HepG2 (cell line): ENCODE results near the gene AFG1L. TPM values are rescaled to one million over a fixed set of nuclear protein-coding genes. Genes with fewer than 3 reads are reported as not detected.

Experiments used
- ATAC-seq: fragments of 200-7000 bp; cut with Tn5 transposase; 3 replicates; pipeline ENCODE4 v1.9.1; 2020; ENCODE audit warnings: mild to moderate bottlenecking, moderate library complexity
- BruUV-seq: library from RNA; stranded (reverse); fragments of 400-500 nt; replicated peaks from 2 replicates; lab custom pipeline; 2021; lab: Mats Ljungman, UMichigan
- CTCF ChIA-PET: fragments of 300-600 bp; formaldehyde crosslinking; extraction: SDS; loops from one replicate; lab custom pipeline; 2021; ENCODE audit warnings: low total read pairs, inconsistent platforms, low intra/inter-chr PET ratio; lab: Yijun Ruan, JAX
- POLR2A ChIA-PET: fragments of 350-600 bp; sonication (Branson Sonifier 250); formaldehyde crosslinking; loops from one replicate; lab custom pipeline; 2020; ENCODE audit warnings: antibody characterized with exemption, inconsistent platforms; lab: Yijun Ruan, JAX
- DNase-seq: peaks from one replicate; pipeline ENCODE4 v3.0.0-alpha.2; 2015; ENCODE audit warnings: low spot score
- FAIRE-seq: peaks from 3 replicates; lab custom pipeline; 2011; peaks lifted over from hg19 to GRCh38; lab: Jason Lieb, UNC
- H2AFZ ChIP-seq: one replicate; pipeline ENCODE4 v1.6.1; 2011; ENCODE audit warnings: low read length, inconsistent platforms
- H3K27ac ChIP-seq: fragments of 300-600 bp; 3 replicates; pipeline ENCODE4 v1.8.0; 2011; ENCODE audit warnings: mixed run types, mild to moderate bottlenecking, mixed read lengths, low read length, inconsistent platforms; ENCODE audit not compliant: insufficient read depth; ENCODE audit errors: extremely low read length
- H3K27me3 ChIP-seq, 2 experiments: fragments of 200-600 bp in 1 of 2; 2 replicates in 1 of 2; 3 replicates in 1 of 2; pipeline versions ENCODE4 v1.6.0 to v1.8.0; 2011; ENCODE audit warnings: low read length in 2 of 2, mild to moderate bottlenecking in 2 of 2, moderate library complexity in 2 of 2, inconsistent platforms in 1 of 2; ENCODE audit not compliant: insufficient read depth in 2 of 2, control insufficient read depth in 1 of 2
- H3K36me3 ChIP-seq, 2 experiments: fragments of 200-600 bp in 1 of 2; replicated peaks in 1 of 2; 2 replicates in 1 of 2; 3 replicates in 1 of 2; pipeline versions ENCODE4 v1.5.1 to v1.8.0; 2011; ENCODE audit warnings: low read length in 2 of 2, inconsistent platforms in 1 of 2; ENCODE audit not compliant: insufficient read depth in 2 of 2, control insufficient read depth in 1 of 2
- H3K4me1 ChIP-seq: 2 replicates; pipeline ENCODE4 v1.5.1; 2012; ENCODE audit warnings: low read length, inconsistent platforms; ENCODE audit not compliant: insufficient read depth
- H3K4me2 ChIP-seq: 2 replicates; pipeline ENCODE4 v1.6.0; 2011; ENCODE audit warnings: low read depth, low read length, inconsistent platforms
- H3K4me3 ChIP-seq, 3 experiments: fragments of 200-600 bp in 1 of 3; sonication (generic), shearing (Covaris generic) in 1 of 3; replicated peaks in 1 of 3; 2 replicates each; pipeline ENCODE4 v1.5.1; 2011 to 2016; ENCODE audit warnings: low read length in 3 of 3, inconsistent platforms in 2 of 3, low read depth in 2 of 3, mild to moderate bottlenecking in 2 of 3, control low read depth in 1 of 3, mixed read lengths in 1 of 3; ENCODE audit not compliant: insufficient read depth in 1 of 3
- H3K79me2 ChIP-seq: one replicate; pipeline ENCODE4 v1.6.1; 2011; ENCODE audit warnings: low read length, inconsistent platforms; ENCODE audit not compliant: insufficient read depth
- H3K9ac ChIP-seq: 2 replicates; pipeline ENCODE4 v1.6.0; 2011; ENCODE audit warnings: mild to moderate bottlenecking, low read depth, low read length, inconsistent platforms; ENCODE audit not compliant: insufficient read depth
- H3K9me3 ChIP-seq: 2 replicates; pipeline ENCODE4 v1.5.1; 2012; ENCODE audit warnings: mild to moderate bottlenecking, low read length
- H4K20me1 ChIP-seq: 2 replicates; pipeline ENCODE4 v1.6.0; 2011; ENCODE audit warnings: inconsistent platforms, mild to moderate bottlenecking, low read length, moderate library complexity; ENCODE audit not compliant: insufficient read depth
- ERF ChIP-seq: IDR thresholded peaks from 2 replicates; pipeline ENCODE4 v1.6.1; 2018; ENCODE audit warnings: missing biosample characterization, missing genetic modification reagents
- ESRRA ChIP-seq: sonication (generic); formaldehyde crosslinking; IDR thresholded peaks from 2 replicates; pipeline ENCODE4 v1.5.1; 2020; ENCODE audit warnings: mild to moderate bottlenecking, low read depth, missing genetic modification reagents
- HOXA9 ChIP-seq: sonication (generic); formaldehyde crosslinking; IDR thresholded peaks from 2 replicates; pipeline ENCODE4 v1.8.1; 2022; ENCODE audit warnings: missing genetic modification reagents, mild to moderate bottlenecking, moderate library complexity, borderline replicate concordance
- KLF12 ChIP-seq: sonication (generic); formaldehyde crosslinking; IDR thresholded peaks from 2 replicates; pipeline ENCODE4 v1.4.0; 2020; ENCODE audit warnings: missing genetic modification reagents, borderline replicate concordance
- SOX13 ChIP-seq, 3 experiments: fragments of 450-650 bp in 1 of 3; sonication (generic) in 1 of 3; formaldehyde crosslinking in 1 of 3; IDR thresholded peaks in 2 of 3; conservative IDR thresholded peaks in 1 of 3; 2 replicates each; pipeline versions ENCODE4 v1.5.0 to v1.6.1; 2016 to 2020; ENCODE audit warnings: antibody characterized with exemption in 1 of 3, mild to moderate bottlenecking in 1 of 3, missing compliant biosample characterization in 1 of 3, missing genetic modification reagents in 1 of 3, moderate library complexity in 1 of 3
- TAF15 ChIP-seq: fragments of 200-400 bp; formaldehyde crosslinking; IDR thresholded peaks from one replicate; pipeline ENCODE4 v1.6.1; 2018; ENCODE audit warnings: mild to moderate bottlenecking, low read depth, low read length; ENCODE audit not compliant: poor library complexity, severe bottlenecking
- TBP ChIP-seq: sonication (generic); formaldehyde crosslinking; IDR thresholded peaks from 2 replicates; pipeline ENCODE4 v1.5.0; 2020; ENCODE audit warnings: missing genetic modification reagents
- ZFP82 ChIP-seq: sonication (generic); formaldehyde crosslinking; IDR thresholded peaks from 2 replicates; pipeline ENCODE4 v1.5.1; 2020; ENCODE audit warnings: mild to moderate bottlenecking, missing genetic modification reagents, borderline replicate concordance
- ZNF33B ChIP-seq: sonication (generic); formaldehyde crosslinking; IDR thresholded peaks from 2 replicates; pipeline ENCODE4 v1.5.1; 2020; ENCODE audit warnings: mild to moderate bottlenecking, missing genetic modification reagents
- ZNF496 ChIP-seq: sonication (generic); formaldehyde crosslinking; IDR thresholded peaks from 2 replicates; pipeline ENCODE4 v1.8.1; 2023; ENCODE audit warnings: mild to moderate bottlenecking, moderate library complexity, missing genetic modification reagents; ENCODE audit not compliant: insufficient replicate concordance
- ZNF550 ChIP-seq: sonication (generic); formaldehyde crosslinking; IDR thresholded peaks from 2 replicates; pipeline ENCODE4 v1.4.0; 2020; ENCODE audit warnings: mild to moderate bottlenecking, missing genetic modification reagents, borderline replicate concordance
- ZNF572 ChIP-seq: sonication (generic); formaldehyde crosslinking; IDR thresholded peaks from 2 replicates; pipeline ENCODE4 v1.5.1; 2020; ENCODE audit warnings: mild to moderate bottlenecking, missing genetic modification reagents
- ZNF775 ChIP-seq: sonication (generic); formaldehyde crosslinking; IDR thresholded peaks from 2 replicates; pipeline ENCODE4 v1.4.0; 2020; ENCODE audit warnings: missing genetic modification reagents, mild to moderate bottlenecking, moderate library complexity, borderline replicate concordance
- ZNF878 ChIP-seq: sonication (generic); formaldehyde crosslinking; IDR thresholded peaks from 2 replicates; pipeline ENCODE4 v1.8.1; 2023; ENCODE audit warnings: mild to moderate bottlenecking, missing genetic modification reagents, moderate library complexity
- WGBS: methylation state at CpG from one replicate; pipeline ENCODE4 v1.1.6; 2017; ENCODE audit warnings: low lambda C conversion rate; 5-methylcytosine and 5-hydroxymethylcytosine counted together
- in situ Hi-C: cut with HindIII; loops from 2 replicates; pipeline ENCODE4 v1.10.0; 2017; ENCODE audit warnings: low pct_unique_long_range_greater_than_20kb; ENCODE audit not compliant: extremely low pct_ligation_motif_present
- intact Hi-C: fragments of 100-400 bp; cut with micrococcal nuclease; formaldehyde crosslinking; loops from one replicate; pipeline ENCODE4 v1.10.0; 2022; ENCODE audit not compliant: unreplicated experiment
- polyA plus RNA-seq, 8 experiments: library from polyadenylated mRNA; depleted of rRNA in 3 of 8; stranded (reverse) in 7 of 8; unstranded in 1 of 8; fragments of >200 nt; fragmentation: Illumina TruSeq in 4 of 8; extraction: Trizol in 4 of 8; gene quantifications; 2 replicates each; pipeline versions ENCODE4 v1.2.1 to v1.2.3, GENCODE V29; 2011 to 2016; ENCODE audit warnings: low read depth in 4 of 8, missing spikeins in 1 of 8, mixed read lengths in 1 of 8; ENCODE audit not compliant: insufficient read depth in 1 of 8
- total RNA-seq, 5 experiments: library from RNA; depleted of rRNA; stranded (reverse); fragments of >200 nt; fragmentation: Illumina TruSeq; extraction: Trizol; gene quantifications; 2 replicates each; pipeline ENCODE4 v1.2.3, GENCODE V29; 2016; ENCODE audit warnings: low read depth in 1 of 5
- TF ChIP-seq, protein P1 (sequence below): sonication (generic); formaldehyde crosslinking; IDR thresholded peaks from 2 replicates; pipeline ENCODE4 v1.4.0; 2020; ENCODE audit warnings: low read depth, mild to moderate bottlenecking, missing genetic modification reagents
- TF ChIP-seq, protein P2 (sequence below): sonication (generic); formaldehyde crosslinking; IDR thresholded peaks from 2 replicates; pipeline ENCODE4 v1.5.0; 2020; ENCODE audit warnings: mild to moderate bottlenecking, missing genetic modification reagents

Gene AFG1L
- total and polyA plus RNA-seq, 2 of the 13 experiments (the other 11 are each of a cell fraction or from before 2014, with no cell fraction given) = 3.1 to 14.0 TPM

DNA sequence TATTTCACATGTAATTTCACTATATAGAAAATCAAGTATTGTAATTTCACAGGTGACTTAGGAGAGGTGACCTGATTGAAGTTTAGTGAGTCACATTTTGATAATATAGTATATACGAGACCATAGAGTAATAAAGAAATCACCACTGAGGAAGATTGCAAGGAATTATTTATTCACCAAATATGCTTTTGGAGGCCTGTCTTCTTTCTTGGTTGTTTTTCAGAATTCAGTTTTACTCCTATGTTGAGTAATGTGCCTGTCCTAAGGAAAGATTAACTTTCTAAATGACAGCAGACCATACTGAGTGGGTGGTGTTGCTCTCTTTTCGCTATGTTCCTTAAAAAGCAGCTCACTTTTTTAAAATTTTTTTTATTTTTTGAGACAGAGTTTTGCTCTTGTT lies 178.3 kb downstream of the AFG1L start:
- Histone ChIP-seq H3K4me1 (no peaks in the 10 kb centered on the region), H3K4me3 (no peak overlapping the region), H3K9ac (no peak overlapping the region), H3K9me3 (no peaks in the 10 kb centered on the region), H3K27ac (no peak overlapping the region), H3K36me3 (0 out of 5 replicates have a peak, but pooled peaks cover 0 to 1% of the 10 kb centered on the region in 2 experiments), H3K4me2 (no peak overlapping the region), H3K27me3 (no peaks in the 10 kb centered on the region), H2AFZ (no peak overlapping the region), H3K79me2 (no peaks in the 10 kb centered on the region), H4K20me1 (no peaks in the 10 kb centered on the region)
- ATAC-seq (no peak), DNase-seq (no peak), FAIRE-seq (no peak)
- ChIA-PET POLR2A (no interaction called here), CTCF (no interaction called here)
- TF ChIP-seq ZNF33B = no peak
- TF ChIP-seq ZNF878 (CRISPR knock-in tag) = no peak
- no peak for TF ChIP-seq ESRRA (CRISPR knock-in tag)
- no TSS peak for BruUV-seq
- intact Hi-C loops (no loop called here), in situ Hi-C loops (no loop called here)
- WGBS = 95% methylated on average over 2 of the region's 2 CpGs

- Histone ChIP-seq H3K36me3 (0 out of 5 replicates have a peak, but pooled peaks cover 0 to 1% of the 10 kb centered on the region in 2 experiments), H4K20me1 (no peaks in the 10 kb centered on the region), H3K27ac (no peak overlapping the region), H3K4me2 (no peak overlapping the region), H3K4me1 (no peaks in the 10 kb centered on the region), H3K9ac (no peak overlapping the region), H2AFZ (no peak overlapping the region), H3K9me3 (no peaks in the 10 kb centered on the region), H3K79me2 (no peaks in the 10 kb centered on the region), H3K4me3 (no peak overlapping the region), H3K27me3 (no peaks in the 10 kb centered on the region)
- CTCF ChIA-PET = no interaction called here
- no peak for FAIRE-seq
- ATAC-seq = no peak
- no peak for DNase-seq
- no TSS peak for BruUV-seq
- POLR2A ChIA-PET = no interaction called here
- in situ Hi-C loops (no loop called here), intact Hi-C loops (no loop called here)
- 75% methylated on average over 2 of the region's 2 CpGs for WGBS
- no peak for TF ChIP-seq HOXA9
- TF ChIP-seq, protein P1, sequence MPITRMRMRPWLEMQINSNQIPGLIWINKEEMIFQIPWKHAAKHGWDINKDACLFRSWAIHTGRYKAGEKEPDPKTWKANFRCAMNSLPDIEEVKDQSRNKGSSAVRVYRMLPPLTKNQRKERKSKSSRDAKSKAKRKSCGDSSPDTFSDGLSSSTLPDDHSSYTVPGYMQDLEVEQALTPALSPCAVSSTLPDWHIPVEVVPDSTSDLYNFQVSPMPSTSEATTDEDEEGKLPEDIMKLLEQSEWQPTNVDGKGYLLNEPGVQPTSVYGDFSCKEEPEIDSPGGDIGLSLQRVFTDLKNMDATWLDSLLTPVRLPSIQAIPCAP (CRISPR knock-in tag) = no peak
- TF ChIP-seq KLF12 (CRISPR knock-in tag) = no peak
- TF ChIP-seq, protein P2, sequence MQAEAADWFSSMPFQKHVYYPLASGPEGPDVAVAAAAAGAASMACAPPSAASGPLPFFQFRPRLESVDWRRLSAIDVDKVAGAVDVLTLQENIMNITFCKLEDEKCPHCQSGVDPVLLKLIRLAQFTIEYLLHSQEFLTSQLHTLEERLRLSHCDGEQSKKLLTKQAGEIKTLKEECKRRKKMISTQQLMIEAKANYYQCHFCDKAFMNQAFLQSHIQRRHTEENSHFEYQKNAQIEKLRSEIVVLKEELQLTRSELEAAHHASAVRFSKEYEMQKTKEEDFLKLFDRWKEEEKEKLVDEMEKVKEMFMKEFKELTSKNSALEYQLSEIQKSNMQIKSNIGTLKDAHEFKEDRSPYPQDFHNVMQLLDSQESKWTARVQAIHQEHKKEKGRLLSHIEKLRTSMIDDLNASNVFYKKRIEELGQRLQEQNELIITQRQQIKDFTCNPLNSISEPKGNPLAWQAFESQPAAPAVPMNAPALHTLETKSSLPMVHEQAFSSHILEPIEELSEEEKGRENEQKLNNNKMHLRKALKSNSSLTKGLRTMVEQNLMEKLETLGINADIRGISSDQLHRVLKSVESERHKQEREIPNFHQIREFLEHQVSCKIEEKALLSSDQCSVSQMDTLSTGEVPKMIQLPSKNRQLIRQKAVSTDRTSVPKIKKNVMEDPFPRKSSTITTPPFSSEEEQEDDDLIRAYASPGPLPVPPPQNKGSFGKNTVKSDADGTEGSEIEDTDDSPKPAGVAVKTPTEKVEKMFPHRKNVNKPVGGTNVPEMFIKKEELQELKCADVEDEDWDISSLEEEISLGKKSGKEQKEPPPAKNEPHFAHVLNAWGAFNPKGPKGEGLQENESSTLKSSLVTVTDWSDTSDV (CRISPR knock-in tag) = no peak
- no peak for TF ChIP-seq TBP (CRISPR knock-in tag)
- TF ChIP-seq ZFP82 (CRISPR knock-in tag) = no peak
- TF ChIP-seq ZNF550 = no peak
- no peak for TF ChIP-seq ERF (CRISPR knock-in tag)
- TF ChIP-seq TAF15 = no peak
- TF ChIP-seq SOX13 (IDR thresholded peaks at IDR 0.05) = no peak
- no peak for TF ChIP-seq SOX13 (CRISPR knock-in tag; conservative IDR thresholded peaks at IDR 0.05 in 1 of 2, IDR thresholded peaks at IDR 0.05 in 1 of 2)
- TF ChIP-seq ZNF775 (CRISPR knock-in tag) = no peak
- TF ChIP-seq ZNF572 (CRISPR knock-in tag) = no peak
- no peak for TF ChIP-seq ZNF496
These were observed 181.5 kb downstream of the AFG1L start for GRCh38 chr6:108476376-108476775.
